ENCODE results near the gene HNRNPR.
"Not testable (repeated sequence)": the region's sequence is repeated elsewhere in the genome, so short reads cannot be mapped to it uniquely, and the experiment has no call there.

The HNRNPR gene

GRCh38 chr1:23344111-23344986 is at the start of gene HNRNPR:
Gene HNRNPR (minus strand): TSS chr1:23344284. CDS start chr1:23341008, 3,276 bp downstream.
- ATAC-seq (peak; percentile 97), DNase-seq (peak; percentile 98 to 100)
- Mint-ChIP-seq H3K27me3 (no peaks in the 10 kb centered on the region), H3K4me3 (peak within 1 kb of the TSS; percentile 92 to 97), H3K4me1 (peaks cover 44% of the 10 kb centered on the region), H3K27ac (peak within 1 kb of the TSS; percentile 97 to 100), H3K9me3 (no peaks in the 10 kb centered on the region)

GRCh38 chr1:23393706-23394105 is 49.6 kb upstream of the HNRNPR start:
- no peak overlapping the region for H3K27ac Mint-ChIP-seq
- ATAC-seq = no peak
- no peaks in the 10 kb centered on the region for H3K27me3 Mint-ChIP-seq
- DNase-seq = no peak
- H3K9me3 Mint-ChIP-seq = no peaks in the 10 kb centered on the region
- H3K4me3 Mint-ChIP-seq = no peak overlapping the region
- H3K4me1 Mint-ChIP-seq = peaks cover 7% of the 10 kb centered on the region

GRCh38 chr1:23392125-23392855 is 48.2 kb upstream of the HNRNPR start:
- H3K27me3 Mint-ChIP-seq = no peaks in the 10 kb centered on the region
- no peak for ATAC-seq
- DNase-seq = no peak
- no peak overlapping the region for H3K4me3 Mint-ChIP-seq
- H3K9me3 Mint-ChIP-seq = no peaks in the 10 kb centered on the region
- H3K27ac Mint-ChIP-seq = no peak overlapping the region
- H3K4me1 Mint-ChIP-seq = peaks cover 7% of the 10 kb centered on the region

- Mint-ChIP-seq H3K27me3 (no peaks in the 10 kb centered on the region), H3K4me3 (no peak overlapping the region), H3K4me1 (no peaks in the 10 kb centered on the region), H3K9me3 (no peaks in the 10 kb centered on the region), H3K27ac (no peak overlapping the region)
- ATAC-seq (no peak), DNase-seq (no peak)
Measured at GRCh38 chr1:23389837-23390321, 45.8 kb upstream of the HNRNPR start.

GRCh38 chr1:23387494-23387893 is 43.4 kb upstream of the HNRNPR start:
- Mint-ChIP-seq H3K4me1 (no peaks in the 10 kb centered on the region), H3K9me3 (no peaks in the 10 kb centered on the region), H3K27ac (no peak overlapping the region), H3K4me3 (no peak overlapping the region), H3K27me3 (no peaks in the 10 kb centered on the region)
- DNase-seq = no peak
- no peak for ATAC-seq

- no peak for ATAC-seq
- no peaks in the 10 kb centered on the region for H3K9me3 Mint-ChIP-seq
- no peaks in the 10 kb centered on the region for H3K4me1 Mint-ChIP-seq
- no peak overlapping the region for H3K4me3 Mint-ChIP-seq
- no peak overlapping the region for H3K27ac Mint-ChIP-seq
- no peak for DNase-seq
- no peaks in the 10 kb centered on the region for H3K27me3 Mint-ChIP-seq
Measured at GRCh38 chr1:23385119-23385621, 41.1 kb upstream of the HNRNPR start.

- Mint-ChIP-seq H3K9me3 (no peaks in the 10 kb centered on the region), H3K4me1 (no peaks in the 10 kb centered on the region), H3K27ac (peak overlapping the region in 1 of 2 donors; percentile 21), H3K27me3 (no peaks in the 10 kb centered on the region), H3K4me3 (no peak overlapping the region)
- DNase-seq (no peak), ATAC-seq (no peak)
Measured at GRCh38 chr1:23384312-23385058, 40.4 kb upstream of the HNRNPR start.

- DNase-seq (no peak), ATAC-seq (no peak)
- Mint-ChIP-seq H3K4me3 (no peak overlapping the region), H3K27ac (no peak overlapping the region), H3K4me1 (no peaks in the 10 kb centered on the region), H3K27me3 (no peaks in the 10 kb centered on the region), H3K9me3 (no peaks in the 10 kb centered on the region)
Measured at GRCh38 chr1:23383577-23384311, 39.7 kb upstream of the HNRNPR start.

GRCh38 chr1:23381233-23381885 is 37.3 kb upstream of the HNRNPR start:
- no peak overlapping the region for H3K4me3 Mint-ChIP-seq
- no peaks in the 10 kb centered on the region for H3K9me3 Mint-ChIP-seq
- DNase-seq (no peak), ATAC-seq (no peak)
- no peak overlapping the region for H3K27ac Mint-ChIP-seq
- H3K4me1 Mint-ChIP-seq = no peaks in the 10 kb centered on the region
- H3K27me3 Mint-ChIP-seq = no peaks in the 10 kb centered on the region

- no peaks in the 10 kb centered on the region for H3K27me3 Mint-ChIP-seq
- H3K4me3 Mint-ChIP-seq = no peak overlapping the region
- DNase-seq = no peak
- ATAC-seq = no peak
- H3K9me3 Mint-ChIP-seq = no peaks in the 10 kb centered on the region
- H3K4me1 Mint-ChIP-seq = no peaks in the 10 kb centered on the region
- H3K27ac Mint-ChIP-seq = peak overlapping the region in 1 of 2 donors; percentile 19
Measured at GRCh38 chr1:23380719-23381118, 36.6 kb upstream of the HNRNPR start.

GRCh38 chr1:23380236-23380635 is 36.2 kb upstream of the HNRNPR start:
- peak overlapping the region in 1 of 2 donors; percentile 78 for H3K27ac Mint-ChIP-seq
- not testable (repeated sequence) for ATAC-seq, H3K9me3 Mint-ChIP-seq, H3K27me3 Mint-ChIP-seq, DNase-seq, H3K4me1 Mint-ChIP-seq, H3K4me3 Mint-ChIP-seq

GRCh38 chr1:23376890-23377811 is 33.1 kb upstream of the HNRNPR start:
- peaks cover 1% of the 10 kb centered on the region for H3K4me1 Mint-ChIP-seq
- H3K27ac Mint-ChIP-seq = no peak overlapping the region
- DNase-seq (no peak), ATAC-seq (no peak)
- H3K9me3 Mint-ChIP-seq = no peaks in the 10 kb centered on the region
- no peaks in the 10 kb centered on the region for H3K27me3 Mint-ChIP-seq
- no peak overlapping the region for H3K4me3 Mint-ChIP-seq

GRCh38 chr1:23374079-23374735 is 30.1 kb upstream of the HNRNPR start:
- not testable (repeated sequence) for H3K27ac Mint-ChIP-seq, H3K9me3 Mint-ChIP-seq, ATAC-seq, DNase-seq, H3K27me3 Mint-ChIP-seq, H3K4me3 Mint-ChIP-seq
- H3K4me1 Mint-ChIP-seq = peaks cover 29% of the 10 kb centered on the region

Measured in stimulated activated naive CD8-positive, alpha-beta T cell treated with anti-CD3 and anti-CD28 coated beads, Interleukin-15, amount 100 ng/mL, for 72 hours (primary cell).